ENCODE measurements around the gene CHN2.

GRCh38 chr7:29469976-29470557 lies 275.5 kb downstream of the CHN2 start:
- TF ChIP-seq POLR2AphosphoS5 (IDR thresholded peaks at IDR 0.05; ENCODE audit: low read depth, low read length) (no peak), TAF1 (IDR thresholded peaks at IDR 0.05; ENCODE audit: borderline replicate concordance, insufficient read depth, low read length) (no peak), SIN3A (IDR thresholded peaks at IDR 0.05; ENCODE audit: borderline replicate concordance, insufficient read depth, low read length) (no peak)

Measured in PFSK-1 (cell line).